NCI-H187 treated with DMSO at 0.1 percent for 48 hours (cell line): Measurements from ENCODE around the gene ARNT2.
"Not testable (repeated sequence)": the region's sequence is repeated elsewhere in the genome, so short reads cannot be mapped to it uniquely, and the experiment has no call there.

ENCODE experiments used
- DNase-seq: peaks from one replicate; lab custom pipeline; 2025; lab: John Stamatoyannopoulos, UW

ARNT2 gene

GRCh38 chr15:80615783-80616391 is 211.7 kb downstream of the ARNT2 start:
- peak; percentile 87 for DNase-seq

- no peak for DNase-seq
Observed at GRCh38 chr15:80618685-80619400, 214.7 kb downstream of the ARNT2 start.

- DNase-seq = no peak
Observed at GRCh38 chr15:80619680-80620079, 215.5 kb downstream of the ARNT2 start.

GRCh38 chr15:80620141-80620540 is 216.0 kb downstream of the ARNT2 start:
- DNase-seq = no peak

DNA sequence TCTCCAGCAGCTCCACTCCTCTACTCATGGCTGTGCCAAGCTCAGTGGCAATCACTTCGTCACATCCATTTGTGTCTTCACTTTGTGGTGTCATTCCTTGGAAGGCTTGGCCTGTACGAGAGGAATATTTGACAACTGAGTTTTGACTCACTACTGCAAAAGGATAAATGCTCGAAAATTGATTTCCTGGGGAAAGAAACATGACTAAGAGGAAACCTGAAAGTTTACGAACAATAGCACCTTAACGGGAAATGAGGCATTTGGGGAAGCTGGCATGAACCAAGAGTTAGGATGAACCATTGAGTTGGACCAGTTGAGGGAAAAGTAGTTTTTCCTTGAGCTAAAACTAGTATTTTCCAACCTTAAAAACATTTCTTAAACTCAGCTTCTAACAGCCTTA is 216.7 kb downstream of the ARNT2 start:
- DNase-seq = no peak

DNA sequence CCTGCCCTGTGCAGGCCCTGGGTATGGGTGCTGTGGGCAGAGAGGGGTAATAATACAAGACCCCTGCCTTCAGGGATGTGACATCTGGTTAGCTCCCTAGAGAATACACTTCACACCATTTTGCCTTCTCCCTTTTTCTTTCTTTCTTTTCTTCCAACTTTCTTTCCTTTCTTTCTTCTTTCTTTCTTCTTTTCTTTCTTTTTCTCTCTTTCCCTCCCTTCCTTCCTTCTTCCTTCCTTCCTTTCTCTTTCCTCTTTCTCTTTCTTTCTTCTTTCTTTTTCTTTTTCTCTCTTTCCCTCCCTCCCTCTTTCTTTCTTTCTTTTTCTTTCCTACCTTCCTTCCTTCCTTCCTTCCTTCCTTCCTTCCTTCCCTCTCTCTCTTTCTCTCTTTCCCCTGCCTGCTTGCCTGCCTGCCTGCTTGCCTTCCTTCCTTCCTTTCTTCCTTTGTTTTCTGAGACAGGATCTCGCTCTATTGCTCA is 222.5 kb downstream of the ARNT2 start:
- DNase-seq = no peak

- DNase-seq = no peak
Observed at GRCh38 chr15:80629355-80629754, 225.2 kb downstream of the ARNT2 start.

GRCh38 chr15:80630981-80631380 is 226.8 kb downstream of the ARNT2 start:
- no peak for DNase-seq

DNA sequence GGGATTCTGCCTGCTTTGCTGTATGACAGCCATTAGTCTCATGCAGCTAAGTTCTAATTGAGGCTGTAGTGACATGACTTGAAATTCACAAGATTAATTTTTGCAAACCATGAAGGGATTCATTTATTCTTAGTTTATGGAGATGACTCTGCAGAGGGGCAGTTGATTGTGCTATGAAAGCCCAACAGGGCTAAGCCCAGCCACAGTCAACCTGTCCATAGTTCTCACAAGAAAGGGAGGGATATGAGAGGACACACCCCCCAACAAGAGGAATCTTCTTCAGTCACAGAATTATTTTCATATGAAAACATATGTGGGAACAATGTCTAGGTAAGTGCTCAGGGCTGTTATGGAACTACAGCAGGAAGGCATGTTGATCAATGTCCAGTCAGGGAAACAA is 229.0 kb downstream of the ARNT2 start:
- no peak for DNase-seq

DNA sequence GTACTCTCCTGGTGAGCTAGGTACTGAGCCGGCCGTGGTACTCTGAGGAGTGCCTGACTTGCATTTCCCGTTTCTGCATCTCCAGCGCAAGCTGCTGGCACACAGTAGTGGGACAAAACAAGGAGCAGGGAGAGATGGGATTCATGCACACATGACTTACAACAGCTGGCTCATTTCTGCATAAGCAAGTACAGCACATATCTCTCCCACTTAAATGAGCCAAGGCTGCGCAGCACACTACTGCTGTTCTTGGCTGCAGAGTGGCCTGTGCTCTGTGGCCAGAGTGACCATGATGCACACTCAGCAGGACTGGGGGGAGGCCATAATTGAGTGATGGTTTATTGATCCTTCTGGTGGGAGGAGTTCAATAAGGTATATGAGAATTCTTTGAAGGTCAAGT is 231.8 kb downstream of the ARNT2 start:
- DNase-seq = no peak

GRCh38 chr15:80636675-80637074 is 232.5 kb downstream of the ARNT2 start:
- no peak for DNase-seq

- no peak for DNase-seq
Observed at GRCh38 chr15:80637747-80638146, 233.6 kb downstream of the ARNT2 start.

GRCh38 chr15:80638553-80639167 is 234.5 kb downstream of the ARNT2 start:
- no peak for DNase-seq

DNA sequence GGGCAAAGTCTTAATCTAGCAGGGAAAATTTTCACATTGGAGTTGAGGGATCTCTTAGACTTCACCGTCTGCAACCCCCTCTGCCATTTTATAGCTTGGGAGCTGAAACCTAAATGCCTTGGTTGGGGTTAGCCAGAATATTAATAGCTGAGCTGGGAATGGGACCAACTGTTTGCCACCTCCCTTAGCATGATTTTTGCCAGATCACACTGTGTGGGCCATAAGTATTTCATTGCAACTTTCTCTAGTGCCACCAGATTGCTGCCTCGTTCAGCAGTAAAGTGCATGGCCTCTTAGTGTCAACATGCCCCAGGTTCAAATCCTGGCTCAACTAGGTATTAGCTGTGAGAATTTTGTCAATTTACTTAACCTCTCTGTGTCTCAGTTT is 235.0 kb downstream of the ARNT2 start:
- no peak for DNase-seq

- no peak for DNase-seq
Observed at GRCh38 chr15:80640531-80641121, 236.4 kb downstream of the ARNT2 start.

- DNase-seq = no peak
Observed at GRCh38 chr15:80641384-80641783, 237.2 kb downstream of the ARNT2 start.

- no peak for DNase-seq
Observed at GRCh38 chr15:80643431-80643951, 239.3 kb downstream of the ARNT2 start.

- no peak for DNase-seq
Observed at GRCh38 chr15:80645494-80646065, 241.4 kb downstream of the ARNT2 start.

DNA sequence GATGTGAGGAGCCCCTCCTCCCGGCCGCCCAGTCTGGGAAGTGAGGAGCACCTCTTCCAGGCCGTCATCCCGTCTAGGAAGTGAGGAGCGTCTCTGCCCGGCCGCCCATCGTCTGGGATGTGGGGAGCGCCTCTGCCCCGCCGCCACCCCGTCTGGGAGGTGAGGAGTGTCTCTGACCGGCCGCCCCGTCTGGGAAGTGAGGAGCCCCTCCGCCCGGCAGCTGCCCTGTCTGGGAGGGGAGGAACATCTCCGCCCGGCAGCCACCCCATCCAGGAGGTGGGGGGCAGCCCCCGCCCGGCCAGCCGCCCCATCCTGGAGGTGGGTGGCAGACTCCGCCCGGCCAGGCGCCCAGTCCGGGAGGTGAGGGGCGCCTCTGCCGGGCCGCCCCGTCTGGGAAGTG is 243.2 kb downstream of the ARNT2 start:
- not testable (repeated sequence) for DNase-seq
